Subcutaneous adipose tissue (tissue), 4 donors: ENCODE results near the gene THAP4. TPM values are rescaled to one million over a fixed set of nuclear protein-coding genes. Genes with fewer than 3 reads are reported as not detected.

Source experiments
- CTCF ChIP-seq: fragments of 450-650 bp; IDR thresholded peaks from one replicate; pipeline ENCODE4 v1.5.1; 2016; ENCODE audit warnings: low read depth, mild to moderate bottlenecking, control low read depth, antibody characterized with exemption, moderate library complexity
- total RNA-seq, 4 donors: library from RNA; depleted of rRNA; stranded (reverse); fragments of >200 nt; gene quantifications; one replicate each; pipeline ENCODE4 v1.1.0, GENCODE V29; 2016

Gene THAP4
- total RNA-seq, 4 donors from 2014 or later = 24.8 to 54.3 (median 31.1) TPM

- TF ChIP-seq CTCF = no peak
These were observed 63.2 kb downstream of the THAP4 start for GRCh38 chr2:241573741-241574140.

GRCh38 chr2:241571821-241572620 is 64.9 kb downstream of the THAP4 start:
- TF ChIP-seq CTCF = no peak

GRCh38 chr2:241570961-241571581 is 65.9 kb downstream of the THAP4 start:
- no peak for TF ChIP-seq CTCF

GRCh38 chr2:241569831-241570281 is 67.1 kb downstream of the THAP4 start:
- no peak for TF ChIP-seq CTCF

- TF ChIP-seq CTCF = no peak
These were observed 68.2 kb downstream of the THAP4 start for GRCh38 chr2:241568726-241569125.

- TF ChIP-seq CTCF = no peak
These were observed 69.2 kb downstream of the THAP4 start for GRCh38 chr2:241567776-241568175.

- TF ChIP-seq CTCF = no peak
These were observed 70.5 kb downstream of the THAP4 start for GRCh38 chr2:241566468-241566867.
